ENCODE measurements around the gene SPINK1. TPM values are rescaled to one million over a fixed set of nuclear protein-coding genes. Genes with fewer than 3 reads are reported as not detected.
"Not testable (repeated sequence)": the region's sequence is repeated elsewhere in the genome, so short reads cannot be mapped to it uniquely, and the experiment has no call there.

The SPINK1 gene
- not detected for total RNA-seq
- 0 reads per million in 2 donors for total RNA-seq

GRCh38 chr5:147831465-147831864, at the start of gene SPINK1:
Gene SPINK1 (minus strand): TSS chr5:147831671. CDS start chr5:147831577, 94 bp downstream.
- Mint-ChIP-seq H3K27ac (no peak within 1 kb of the TSS), H3K4me1 (no peaks in the 10 kb centered on the region), H3K4me3 (no peak within 1 kb of the TSS), H3K27me3 (peaks cover 36% of the 10 kb centered on the region), H3K36me3 (ENCODE audit: low read depth) (no peaks in the 10 kb centered on the region)
- no peak for ATAC-seq
- no peaks in the 10 kb centered on the region for H3K9me3 ChIP-seq (ENCODE audit: control insufficient read depth, low read length, poor library complexity, severe bottlenecking)
- no peak for DNase-seq

DNA sequence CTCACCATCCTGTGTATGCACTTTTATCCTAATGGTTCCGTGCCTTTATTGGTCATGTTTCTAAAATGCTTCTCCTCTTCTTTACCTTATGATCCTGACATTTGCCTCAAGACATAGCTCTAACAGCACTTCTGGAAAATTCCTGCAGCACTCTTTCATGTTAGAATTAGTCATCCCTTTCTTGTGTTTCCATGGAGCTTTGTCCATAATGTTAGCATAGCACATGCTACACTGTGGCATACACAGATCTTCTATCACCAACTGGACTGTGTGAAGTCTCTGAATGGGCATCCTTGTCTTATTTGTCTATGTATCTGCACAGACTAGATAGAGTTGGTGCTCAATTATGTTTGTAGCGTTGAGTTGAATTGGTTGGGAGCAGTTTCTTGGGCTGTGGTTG, 49.0 kb upstream of the SPINK1 start:
- Mint-ChIP-seq H3K36me3 (ENCODE audit: low read depth) (no peaks in the 10 kb centered on the region), H3K27me3 (peaks cover 12% of the 10 kb centered on the region), H3K4me3 (no peak overlapping the region), H3K27ac (no peak overlapping the region), H3K4me1 (peaks cover 3% of the 10 kb centered on the region)
- ATAC-seq (no peak), DNase-seq (no peak)
- H3K9me3 ChIP-seq (ENCODE audit: control insufficient read depth, low read length, poor library complexity, severe bottlenecking): no peaks in the 10 kb centered on the region

- H3K4me1 Mint-ChIP-seq: peaks cover 3% of the 10 kb centered on the region
- peaks cover 5% of the 10 kb centered on the region for H3K27me3 Mint-ChIP-seq
- no peaks in the 10 kb centered on the region for H3K9me3 ChIP-seq (ENCODE audit: control insufficient read depth, low read length, poor library complexity, severe bottlenecking)
- H3K27ac Mint-ChIP-seq: no peak overlapping the region
- DNase-seq: no peak
- H3K4me3 Mint-ChIP-seq: no peak overlapping the region
- ATAC-seq: no peak
- H3K36me3 Mint-ChIP-seq (ENCODE audit: low read depth): no peaks in the 10 kb centered on the region
Observed at GRCh38 chr5:147879784-147880183, 48.3 kb upstream of the SPINK1 start.

- Mint-ChIP-seq H3K4me1 (peaks cover under 1% of the 10 kb centered on the region), H3K27ac (no peak within 1 kb of the TSS), H3K27me3 (no peaks in the 10 kb centered on the region), H3K36me3 (ENCODE audit: low read depth) (no peaks in the 10 kb centered on the region), H3K4me3 (no peak within 1 kb of the TSS)
- H3K9me3 ChIP-seq (ENCODE audit: control insufficient read depth, low read length, poor library complexity, severe bottlenecking): no peaks in the 10 kb centered on the region
- DNase-seq (no peak), ATAC-seq (no peak)
Observed at GRCh38 chr5:147878066-147878759, 46.7 kb upstream of the SPINK1 start, which contains the start of gene SCGB3A2. Gene SCGB3A2 (plus strand): TSS chr5:147878711. CDS start chr5:147878804, 93 bp downstream.

- no peak overlapping the region for H3K27ac Mint-ChIP-seq
Observed at GRCh38 chr5:147876626-147877025, 45.2 kb upstream of the SPINK1 start.

GRCh38 chr5:147876141-147876540, 44.7 kb upstream of the SPINK1 start:
- Mint-ChIP-seq H3K36me3 (ENCODE audit: low read depth) (no peaks in the 10 kb centered on the region), H3K27ac (no peak overlapping the region), H3K4me3 (no peak overlapping the region), H3K4me1 (no peaks in the 10 kb centered on the region), H3K27me3 (no peaks in the 10 kb centered on the region)
- ATAC-seq (no peak), DNase-seq (no peak)
- H3K9me3 ChIP-seq (ENCODE audit: control insufficient read depth, low read length, poor library complexity, severe bottlenecking): no peaks in the 10 kb centered on the region

More at GRCh38 chr5:147876626-147877025, 45.2 kb upstream of the SPINK1 start:
- H3K4me1 Mint-ChIP-seq: no peaks in the 10 kb centered on the region
- DNase-seq (no peak), ATAC-seq (no peak)
- no peaks in the 10 kb centered on the region for H3K36me3 Mint-ChIP-seq (ENCODE audit: low read depth)
- H3K9me3 ChIP-seq (ENCODE audit: control insufficient read depth, low read length, poor library complexity, severe bottlenecking): no peaks in the 10 kb centered on the region
- no peak overlapping the region for H3K4me3 Mint-ChIP-seq
- H3K27me3 Mint-ChIP-seq: no peaks in the 10 kb centered on the region

- no peak for ATAC-seq
- H3K27ac Mint-ChIP-seq: no peak overlapping the region
- no peaks in the 10 kb centered on the region for H3K36me3 Mint-ChIP-seq (ENCODE audit: low read depth)
- no peak overlapping the region for H3K4me3 Mint-ChIP-seq
- H3K4me1 Mint-ChIP-seq: no peaks in the 10 kb centered on the region
- H3K9me3 ChIP-seq (ENCODE audit: control insufficient read depth, low read length, poor library complexity, severe bottlenecking): no peaks in the 10 kb centered on the region
- DNase-seq: no peak
- no peaks in the 10 kb centered on the region for H3K27me3 Mint-ChIP-seq
Observed at GRCh38 chr5:147874910-147875367, 43.5 kb upstream of the SPINK1 start.

DNA sequence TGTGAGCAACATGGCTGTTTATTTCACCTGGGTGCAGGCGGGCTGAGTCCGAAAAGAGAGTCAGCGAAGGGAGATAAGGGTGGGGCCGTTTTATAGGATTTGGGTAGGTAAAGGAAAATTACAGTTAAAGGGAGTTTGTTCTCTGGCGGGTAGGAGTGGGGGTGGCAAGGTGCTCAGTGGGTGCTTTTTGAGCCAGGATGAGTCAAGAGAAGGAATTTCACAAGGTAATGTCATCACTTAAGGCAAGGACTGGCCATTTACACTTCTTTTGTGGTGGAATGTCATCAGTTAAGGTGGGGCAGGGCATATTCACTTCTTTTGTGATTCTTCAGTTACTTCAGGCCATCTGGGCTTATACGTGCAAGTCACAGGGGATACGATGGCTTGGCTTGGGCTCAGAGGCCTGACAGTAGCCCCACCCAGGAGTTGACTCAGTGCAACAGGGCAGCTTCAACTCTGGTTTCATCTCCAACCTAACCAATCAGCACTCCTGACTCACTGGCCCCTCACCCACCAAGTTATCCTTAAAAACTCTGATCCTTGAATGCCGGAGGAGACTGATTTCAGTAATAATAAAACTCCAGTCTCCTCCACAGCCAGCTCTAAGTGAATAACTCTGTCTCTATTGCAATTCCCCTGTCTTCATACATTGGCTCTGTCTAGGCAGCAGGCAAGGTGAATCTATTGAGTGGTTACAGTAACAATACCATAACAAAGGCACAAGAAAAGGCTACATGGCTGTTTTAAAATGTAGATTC, 42.8 kb upstream of the SPINK1 start:
- H3K27ac Mint-ChIP-seq; H3K36me3 Mint-ChIP-seq (ENCODE audit: low read depth); ATAC-seq; H3K27me3 Mint-ChIP-seq; H3K4me1 Mint-ChIP-seq; H3K9me3 ChIP-seq (ENCODE audit: control insufficient read depth, low read length, poor library complexity, severe bottlenecking); H3K4me3 Mint-ChIP-seq; DNase-seq: not testable (repeated sequence)

GRCh38 chr5:147872744-147873435, 41.4 kb upstream of the SPINK1 start:
- not testable (repeated sequence) for H3K27me3 Mint-ChIP-seq; H3K9me3 ChIP-seq (ENCODE audit: control insufficient read depth, low read length, poor library complexity, severe bottlenecking); H3K4me1 Mint-ChIP-seq; ATAC-seq; H3K36me3 Mint-ChIP-seq (ENCODE audit: low read depth); H3K4me3 Mint-ChIP-seq; DNase-seq; H3K27ac Mint-ChIP-seq

- H3K27me3 Mint-ChIP-seq; DNase-seq; H3K36me3 Mint-ChIP-seq (ENCODE audit: low read depth); H3K9me3 ChIP-seq (ENCODE audit: control insufficient read depth, low read length, poor library complexity, severe bottlenecking); H3K4me3 Mint-ChIP-seq; H3K4me1 Mint-ChIP-seq; ATAC-seq; H3K27ac Mint-ChIP-seq: not testable (repeated sequence)
Observed at GRCh38 chr5:147871980-147872549, 40.6 kb upstream of the SPINK1 start.

DNA sequence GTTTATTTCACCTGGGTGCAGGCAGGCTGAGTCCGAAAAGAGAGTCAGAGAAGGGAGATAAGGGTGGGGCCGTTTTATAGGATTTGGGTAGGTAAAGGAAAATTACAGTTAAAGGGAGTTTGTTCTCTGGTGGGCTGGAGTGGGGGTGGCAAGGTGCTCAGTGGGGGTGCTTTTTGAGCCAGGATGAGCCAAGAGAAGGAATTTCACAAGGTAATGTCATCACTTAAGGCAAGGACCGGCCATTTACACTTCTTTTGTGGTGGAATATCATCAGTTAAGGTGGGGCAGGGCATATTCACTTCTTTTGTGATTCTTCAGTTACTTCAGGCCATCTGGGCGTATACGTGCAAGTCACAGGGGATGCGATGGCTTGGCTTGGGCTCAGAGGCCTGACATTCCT, 38.4 kb upstream of the SPINK1 start:
- not testable (repeated sequence) for H3K27ac Mint-ChIP-seq; H3K36me3 Mint-ChIP-seq (ENCODE audit: low read depth); DNase-seq; H3K27me3 Mint-ChIP-seq; H3K4me1 Mint-ChIP-seq; ATAC-seq; H3K9me3 ChIP-seq (ENCODE audit: control insufficient read depth, low read length, poor library complexity, severe bottlenecking); H3K4me3 Mint-ChIP-seq

DNA sequence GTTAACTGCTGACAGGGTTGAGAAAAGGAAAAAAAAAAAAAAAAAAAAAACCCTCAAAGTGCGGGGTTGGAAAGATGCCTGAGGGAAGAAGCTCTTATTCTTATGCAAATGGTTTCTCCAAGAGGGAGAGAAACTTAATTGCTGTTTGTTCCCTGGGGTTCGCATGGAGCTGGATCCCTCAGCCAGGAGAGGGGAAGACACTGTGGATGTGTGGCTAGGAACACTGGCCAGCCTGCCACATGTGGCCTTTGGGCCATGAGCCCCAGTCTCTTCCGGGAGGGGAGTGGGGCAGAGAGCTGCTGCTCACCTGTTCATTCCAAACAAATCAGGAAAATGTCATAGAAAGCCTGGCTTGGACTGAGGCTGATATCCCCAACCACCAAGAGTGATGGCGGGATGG, 37.6 kb upstream of the SPINK1 start:
- DNase-seq (no peak), ATAC-seq (no peak)

More for the DNA sequence above, 37.6 kb upstream of the SPINK1 start:
- no peaks in the 10 kb centered on the region for H3K4me1 Mint-ChIP-seq
- no peak overlapping the region for H3K27ac Mint-ChIP-seq
- no peaks in the 10 kb centered on the region for H3K36me3 Mint-ChIP-seq (ENCODE audit: low read depth)
- no peaks in the 10 kb centered on the region for H3K9me3 ChIP-seq (ENCODE audit: control insufficient read depth, low read length, poor library complexity, severe bottlenecking)
- H3K4me3 Mint-ChIP-seq: no peak overlapping the region
- H3K27me3 Mint-ChIP-seq: peaks cover 8% of the 10 kb centered on the region

Measured in T-helper 17 cell (primary cell).